ENCODE measurements around the gene KRT222. TPM values are rescaled to one million over a fixed set of nuclear protein-coding genes. Genes with fewer than 3 reads are reported as not detected.

Gene KRT222
- total RNA-seq, 2 donors from 2014 or later: 0.63 to 0.81 TPM

GRCh38 chr17:40623419-40624210, 41.4 kb downstream of the KRT222 start:
- no peak for TF ChIP-seq CTCF (IDR thresholded peaks at IDR 0.05)
- no peaks in the 10 kb centered on the region for H3K27me3 ChIP-seq (replicated peaks; ENCODE audit: insufficient read depth)
- H3K27ac ChIP-seq: no peak overlapping the region
- ATAC-seq (ENCODE audit: insufficient number of reproducible peaks, low FRiP score, low read depth) (no peak), DNase-seq (ENCODE audit: low spot score) (no peak)
- H3K36me3 ChIP-seq: no peaks in the 10 kb centered on the region
- no peaks in the 10 kb centered on the region for H3K9me3 ChIP-seq
- H3K4me1 ChIP-seq (ENCODE audit: control insufficient read depth in 1 of 2, low read depth in 2 of 2): no peaks in the 10 kb centered on the region
- no peak overlapping the region for H3K4me3 ChIP-seq

- ATAC-seq (ENCODE audit: insufficient number of reproducible peaks, low FRiP score, low read depth) (no peak), DNase-seq (ENCODE audit: low spot score) (no peak)
- Histone ChIP-seq H3K4me1 (ENCODE audit: control insufficient read depth in 1 of 2, low read depth in 2 of 2) (no peaks in the 10 kb centered on the region), H3K36me3 (no peaks in the 10 kb centered on the region), H3K9me3 (no peaks in the 10 kb centered on the region), H3K4me3 (no peak overlapping the region), H3K27ac (no peak overlapping the region), H3K27me3 (replicated peaks; ENCODE audit: insufficient read depth) (no peaks in the 10 kb centered on the region)
- TF ChIP-seq CTCF (IDR thresholded peaks at IDR 0.05): no peak
Measured at GRCh38 chr17:40622509-40622928, 42.5 kb downstream of the KRT222 start.

GRCh38 chr17:40621578-40621977, 43.4 kb downstream of the KRT222 start:
- Histone ChIP-seq H3K27me3 (replicated peaks; ENCODE audit: insufficient read depth) (no peaks in the 10 kb centered on the region), H3K4me1 (ENCODE audit: control insufficient read depth in 1 of 2, low read depth in 2 of 2) (no peaks in the 10 kb centered on the region), H3K27ac (no peak overlapping the region), H3K4me3 (no peak overlapping the region), H3K9me3 (no peaks in the 10 kb centered on the region), H3K36me3 (no peaks in the 10 kb centered on the region)
- DNase-seq (ENCODE audit: low spot score) (no peak), ATAC-seq (ENCODE audit: insufficient number of reproducible peaks, low FRiP score, low read depth) (no peak)
- no peak for TF ChIP-seq CTCF (IDR thresholded peaks at IDR 0.05)

- ATAC-seq (ENCODE audit: insufficient number of reproducible peaks, low FRiP score, low read depth) (no peak), DNase-seq (ENCODE audit: low spot score) (no peak)
- Histone ChIP-seq H3K27ac (no peak overlapping the region), H3K4me1 (ENCODE audit: control insufficient read depth in 1 of 2, low read depth in 2 of 2) (no peaks in the 10 kb centered on the region), H3K27me3 (replicated peaks; ENCODE audit: insufficient read depth) (no peaks in the 10 kb centered on the region), H3K9me3 (no peaks in the 10 kb centered on the region), H3K4me3 (no peak overlapping the region), H3K36me3 (no peaks in the 10 kb centered on the region)
- TF ChIP-seq CTCF (IDR thresholded peaks at IDR 0.05): no peak
Measured at GRCh38 chr17:40621019-40621418, 44.0 kb downstream of the KRT222 start.

- Histone ChIP-seq H3K4me3 (no peak overlapping the region), H3K9me3 (no peaks in the 10 kb centered on the region), H3K36me3 (no peaks in the 10 kb centered on the region), H3K27ac (no peak overlapping the region), H3K4me1 (ENCODE audit: control insufficient read depth in 1 of 2, low read depth in 2 of 2) (no peaks in the 10 kb centered on the region), H3K27me3 (replicated peaks; ENCODE audit: insufficient read depth) (no peaks in the 10 kb centered on the region)
- TF ChIP-seq CTCF (IDR thresholded peaks at IDR 0.05): no peak
- no peak for ATAC-seq (ENCODE audit: insufficient number of reproducible peaks, low FRiP score, low read depth)
- DNase-seq (ENCODE audit: low spot score): no peak
Measured at GRCh38 chr17:40618754-40619625, 46.0 kb downstream of the KRT222 start.

All from thoracic aorta (tissue), 2 donors.